Activated CD8-positive, alpha-beta memory T cell treated with anti-CD3 and anti-CD28 coated beads, Interleukin-2, amount 50 U/mL, for 48 hours (primary cell): ENCODE measurements around the gene DNAJC7.
"Not testable (repeated sequence)": the region's sequence is repeated elsewhere in the genome, so short reads cannot be mapped to it uniquely, and the experiment has no call there.

Experiments used
- DNase-seq: peaks from one replicate; pipeline ENCODE4 v3.0.0-alpha.2; 2020

Gene DNAJC7

DNA sequence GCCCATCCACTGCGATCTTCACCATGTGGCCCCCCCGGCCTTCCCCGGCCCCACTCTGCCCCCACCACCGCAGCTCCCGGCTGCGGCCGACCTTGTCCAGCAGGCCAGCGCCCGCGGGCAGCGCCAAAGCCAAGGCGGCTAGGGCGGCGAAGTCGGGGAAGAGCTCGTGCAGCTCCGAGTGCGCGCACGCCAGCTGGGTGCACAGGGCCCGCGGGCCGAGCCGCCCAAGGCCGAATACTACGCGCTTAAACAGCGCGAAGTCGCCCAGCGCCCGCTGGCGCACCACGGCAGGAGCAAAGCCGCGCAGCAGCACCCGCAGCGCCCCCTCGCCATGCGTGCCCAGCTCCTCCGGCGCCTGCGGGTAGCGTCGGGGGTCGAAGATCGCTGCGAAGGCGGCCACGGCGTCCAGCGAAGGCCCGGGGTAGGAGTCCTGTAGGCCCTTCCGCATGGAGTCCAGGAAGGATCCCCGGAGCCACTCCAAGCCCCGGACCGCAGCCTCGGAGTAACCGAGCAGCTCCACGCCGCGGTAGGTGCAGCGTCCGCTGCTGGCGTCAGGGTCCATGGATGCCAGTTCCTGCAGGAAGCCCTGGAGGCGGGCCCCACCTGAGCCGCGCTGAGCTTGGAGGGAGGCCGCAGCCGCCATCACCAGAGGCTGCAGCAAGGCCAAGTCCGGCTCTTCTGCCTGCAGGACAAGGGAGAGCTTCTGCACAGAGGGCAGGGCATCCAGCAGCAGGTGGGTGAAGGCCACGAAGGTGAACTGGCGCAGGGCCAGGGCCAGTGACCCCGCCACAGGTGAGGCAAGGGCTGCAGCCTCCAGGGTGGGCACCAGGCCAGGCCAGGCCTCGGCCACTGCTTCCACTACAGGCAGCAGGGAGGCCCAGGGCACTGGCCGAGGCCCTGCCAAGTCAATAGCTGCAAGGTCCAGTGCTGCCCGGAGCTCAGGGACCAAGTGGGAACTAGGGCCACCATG lies 22.8 kb upstream of the DNAJC7 start:
- DNase-seq = no peak

DNA sequence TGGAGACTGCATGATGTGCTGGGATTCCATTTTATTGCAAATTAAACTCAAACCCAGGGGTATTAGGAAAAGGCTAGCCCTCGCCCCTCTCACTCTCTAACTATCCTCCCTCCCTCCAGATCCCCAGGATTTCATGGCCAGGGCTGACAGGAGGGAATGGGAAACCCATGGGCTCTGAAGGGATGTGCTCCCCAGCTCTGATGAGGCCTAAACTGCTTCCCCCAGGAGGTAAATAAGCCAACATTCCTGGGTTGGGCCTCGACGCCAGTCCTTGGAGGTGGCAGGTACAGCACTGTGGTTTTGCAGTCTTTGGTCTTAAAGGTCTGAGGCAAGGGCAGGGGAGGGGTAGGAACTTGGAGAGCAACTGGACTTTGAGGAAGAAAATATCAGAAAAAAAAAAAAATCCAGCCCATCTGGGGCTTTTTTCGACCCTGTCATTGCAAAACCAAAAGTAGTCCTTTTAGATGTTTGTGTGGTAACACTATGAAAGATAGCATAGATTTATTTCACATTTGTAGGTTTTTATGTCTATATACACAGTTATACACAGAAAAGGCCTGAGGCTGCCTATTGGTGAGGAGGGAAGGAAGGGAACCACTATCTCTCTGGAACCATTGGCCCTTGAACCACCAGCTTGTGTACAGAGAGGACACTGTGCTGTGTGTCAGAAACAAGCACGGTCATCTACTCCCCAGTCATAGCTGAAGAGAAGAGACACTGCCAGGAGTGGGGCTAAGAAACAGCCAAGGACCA lies 21.2 kb upstream of the DNAJC7 start:
- no peak for DNase-seq

DNA sequence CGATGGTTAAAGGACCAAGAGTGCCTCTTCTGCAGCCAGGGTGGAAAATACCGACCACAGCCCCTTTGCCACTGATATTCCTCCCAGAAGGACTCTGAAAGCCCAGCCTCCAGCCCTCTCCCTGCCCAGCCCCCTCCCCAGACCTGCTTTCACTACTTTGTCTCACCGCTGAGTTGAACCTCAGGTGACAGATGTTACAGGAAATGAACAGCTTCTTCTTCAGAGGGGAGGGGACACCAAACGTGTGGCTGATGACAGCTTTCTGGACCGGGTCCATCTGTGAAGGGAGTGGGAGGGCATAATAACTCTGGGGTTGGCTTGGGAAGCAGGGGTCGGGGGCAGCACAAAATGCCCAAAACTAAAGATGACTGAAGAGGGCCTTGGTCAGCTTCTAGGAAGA lies 16.8 kb upstream of the DNAJC7 start:
- no peak for DNase-seq

DNA sequence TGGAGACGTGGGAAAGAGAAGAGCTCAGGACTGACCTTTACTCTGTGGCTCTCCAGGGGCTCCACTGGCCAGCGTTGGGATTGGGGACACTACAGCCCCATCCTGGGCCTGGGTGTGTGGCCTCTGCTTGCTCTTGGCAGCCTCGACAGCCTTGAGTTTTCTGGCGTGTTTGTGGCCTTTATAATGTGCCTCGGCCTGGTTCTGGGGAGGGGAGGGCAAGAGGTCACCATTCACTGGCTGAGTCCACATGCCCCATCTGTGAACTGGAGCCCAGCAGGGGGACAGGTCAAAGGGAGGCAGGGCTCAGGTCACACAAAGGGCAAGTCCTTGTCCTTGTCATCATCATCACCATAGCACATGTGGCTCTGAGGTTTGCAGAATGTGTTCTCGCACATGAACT lies 14.3 kb upstream of the DNAJC7 start:
- DNase-seq = no peak

DNA sequence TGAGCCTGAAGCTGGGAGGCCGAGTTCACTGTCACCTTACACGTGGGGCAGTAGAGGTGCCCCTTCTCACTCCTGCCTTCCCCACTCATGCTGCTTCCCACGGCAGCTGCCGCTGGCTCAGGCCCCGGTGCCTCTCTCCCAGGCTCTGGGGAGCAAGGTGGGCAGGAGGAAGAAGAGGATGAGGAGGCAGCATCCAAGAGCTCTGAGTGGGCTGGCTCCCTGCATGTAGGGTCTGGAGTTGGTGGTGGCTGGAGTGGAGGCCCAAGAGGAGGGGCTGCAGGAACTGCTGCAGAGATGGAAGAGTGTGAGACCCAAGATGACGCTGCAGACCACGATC lies 11.5 kb upstream of the DNAJC7 start:
- no peak for DNase-seq

DNA sequence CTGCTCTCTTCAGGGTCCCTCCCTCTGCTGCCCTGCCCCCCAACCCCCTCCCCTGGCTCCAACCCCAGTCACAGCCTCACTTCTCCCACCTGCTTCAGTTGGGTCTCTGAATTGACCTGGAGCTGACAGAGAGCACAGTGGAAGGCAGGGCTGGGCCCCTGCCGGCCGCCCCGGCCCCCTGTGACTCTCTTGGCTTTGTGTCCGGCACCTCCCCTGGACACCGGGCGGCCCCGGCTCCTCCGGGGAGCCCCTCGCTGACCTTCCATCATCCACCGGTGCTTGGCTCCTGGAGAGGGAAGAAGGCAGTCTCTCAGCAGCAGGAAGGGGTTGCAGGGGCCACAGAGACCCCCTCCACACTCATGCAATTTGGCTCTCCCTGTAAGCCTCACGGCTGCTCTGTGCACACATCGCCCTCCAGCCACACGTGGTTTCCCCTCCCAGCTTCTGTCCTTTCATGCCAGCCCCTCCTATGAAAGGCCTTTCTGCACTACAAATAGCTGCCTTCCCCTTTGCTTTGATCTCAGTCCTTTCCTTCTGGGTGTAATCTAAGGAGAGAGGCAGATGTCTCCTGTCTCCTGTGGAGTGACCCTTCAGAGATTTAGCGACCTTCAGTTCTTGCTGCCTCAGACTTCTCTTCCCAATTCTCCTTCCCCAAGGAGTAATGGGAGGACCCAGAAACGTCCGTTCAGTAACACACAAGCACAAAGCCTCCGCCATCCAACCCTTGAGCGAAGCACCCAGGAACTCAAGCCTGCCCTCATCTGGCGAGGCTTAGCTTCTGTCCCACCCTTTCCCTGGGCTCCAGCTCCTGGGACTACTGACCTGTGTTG lies 10.9 kb upstream of the DNAJC7 start:
- DNase-seq = no peak

DNA sequence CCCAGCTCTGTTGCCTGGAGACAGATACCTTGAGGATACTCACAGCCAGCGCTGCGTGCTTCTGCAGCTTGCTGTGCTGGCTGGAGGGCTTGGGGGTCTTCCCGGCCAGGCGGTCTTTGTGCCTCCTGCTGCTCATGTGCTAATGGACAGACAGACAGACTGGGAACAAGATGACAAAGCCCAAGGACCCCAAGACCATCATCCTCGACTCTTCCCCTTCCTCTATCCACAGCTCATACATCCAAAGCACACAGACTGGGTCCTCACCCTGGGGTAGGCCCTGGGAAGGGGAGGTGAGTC lies 10.3 kb upstream of the DNAJC7 start:
- no peak for DNase-seq

DNA sequence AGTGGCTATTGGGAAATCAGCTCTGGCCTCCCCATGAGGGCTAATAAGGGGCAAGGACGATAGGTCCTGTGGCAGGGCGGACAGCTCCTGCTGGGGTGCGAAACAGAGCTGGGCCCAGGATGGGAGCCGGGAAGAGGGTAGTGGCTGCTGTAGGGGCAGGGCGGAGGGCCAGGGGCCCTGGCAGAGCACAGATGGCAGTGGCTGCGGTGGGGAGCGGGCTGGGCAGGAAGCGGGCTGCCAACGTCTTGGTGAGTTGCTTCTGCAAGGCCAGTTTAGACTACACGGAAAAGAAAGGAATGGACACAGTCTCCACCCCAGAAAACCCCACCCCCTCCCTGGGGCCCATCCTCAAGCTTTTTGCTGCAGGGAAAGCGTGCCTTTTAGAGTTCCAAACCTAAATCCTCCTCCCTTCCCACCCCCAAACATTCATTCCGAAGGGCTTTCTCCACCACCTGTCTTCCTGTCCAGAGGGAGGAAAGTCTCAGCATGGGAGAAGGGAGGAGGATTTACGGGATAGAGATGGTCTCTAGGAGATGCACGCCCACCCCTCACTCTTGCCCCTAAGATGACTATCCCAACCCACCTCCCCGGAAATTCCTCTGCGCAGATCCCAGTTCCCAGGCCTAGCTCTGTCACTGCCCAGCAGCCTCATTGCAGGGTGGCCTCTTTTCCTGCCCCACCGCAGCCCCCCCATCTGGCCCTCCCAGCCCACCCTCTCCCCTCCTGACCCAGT lies 9.8 kb upstream of the DNAJC7 start:
- DNase-seq = no peak

DNA sequence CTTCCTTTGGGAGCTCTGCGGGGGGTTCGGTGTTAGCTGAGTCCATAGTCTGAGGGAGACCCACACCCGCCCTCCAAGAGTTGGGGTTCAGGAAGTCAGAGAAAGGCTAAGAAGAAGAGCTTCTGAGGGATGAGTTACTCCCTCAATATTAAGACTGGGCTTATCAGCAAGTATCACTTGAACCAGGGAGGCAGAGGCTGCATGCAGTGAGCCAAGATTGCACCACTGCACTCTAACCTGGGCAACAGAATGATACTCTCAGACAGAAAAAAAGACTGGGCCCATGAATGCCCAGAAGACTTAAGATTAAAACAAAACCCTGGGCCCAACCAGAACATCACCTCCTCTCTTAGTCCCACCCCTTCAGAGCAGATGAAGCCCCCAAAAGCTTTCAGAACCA lies 8.7 kb upstream of the DNAJC7 start:
- DNase-seq = no peak

DNA sequence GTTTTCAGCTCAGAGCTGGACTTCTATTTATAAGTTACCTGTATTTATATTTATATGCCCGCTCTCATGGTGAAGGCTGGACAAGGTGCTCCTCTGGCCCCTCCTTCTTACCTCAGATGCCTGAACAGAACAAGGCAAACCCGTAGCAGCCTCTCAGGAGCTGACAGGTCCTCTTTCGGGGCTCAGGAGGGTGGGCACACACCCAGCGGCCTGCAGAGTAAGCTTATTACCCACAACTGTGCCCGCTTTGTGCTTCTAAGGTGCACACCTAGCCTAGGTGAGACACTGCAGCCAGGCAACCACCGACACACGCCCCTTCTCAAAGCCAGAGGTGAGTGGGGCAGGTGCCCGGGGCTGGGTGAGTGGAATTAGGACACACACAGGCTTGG lies 7.9 kb upstream of the DNAJC7 start:
- DNase-seq = no peak

DNA sequence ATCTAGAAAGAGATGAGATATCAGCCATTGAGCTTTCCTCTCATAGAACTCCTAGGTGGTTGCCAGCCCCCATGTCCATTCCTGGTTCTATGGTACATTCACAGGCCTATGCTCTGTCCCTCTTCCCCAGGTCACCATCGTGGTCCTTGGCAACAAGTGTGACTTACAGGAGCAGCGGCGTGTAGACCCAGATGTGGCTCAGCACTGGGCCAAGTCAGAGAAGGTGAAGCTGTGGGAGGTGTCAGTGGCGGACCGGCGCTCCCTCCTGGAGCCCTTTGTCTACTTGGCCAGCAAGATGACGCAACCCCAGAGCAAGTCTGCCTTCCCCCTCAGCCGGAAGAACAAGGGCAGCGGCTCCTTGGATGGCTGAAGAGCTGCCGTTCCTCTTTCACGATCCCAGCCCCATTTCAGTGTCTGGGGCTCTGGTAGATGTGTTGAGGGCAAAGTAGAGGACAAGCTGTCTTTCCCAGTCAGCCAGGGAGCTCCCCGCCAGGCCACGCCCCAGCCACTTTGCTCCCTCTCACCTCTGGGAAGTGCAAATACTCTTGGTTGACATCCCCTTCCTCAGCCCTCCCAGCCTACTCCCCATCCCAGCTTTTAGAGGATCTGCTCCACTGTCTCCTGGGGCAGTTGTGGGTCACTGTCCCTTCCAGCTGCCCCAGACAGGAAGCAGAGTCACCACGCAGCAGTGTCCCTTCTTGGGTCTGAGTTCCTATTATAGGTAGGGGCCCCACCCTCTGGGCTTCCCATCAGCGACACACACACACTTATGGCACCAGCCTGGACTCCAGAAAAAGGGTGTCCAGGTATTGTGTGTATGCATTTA lies 6.5 kb upstream of the DNAJC7 start:
- DNase-seq = no peak

DNA sequence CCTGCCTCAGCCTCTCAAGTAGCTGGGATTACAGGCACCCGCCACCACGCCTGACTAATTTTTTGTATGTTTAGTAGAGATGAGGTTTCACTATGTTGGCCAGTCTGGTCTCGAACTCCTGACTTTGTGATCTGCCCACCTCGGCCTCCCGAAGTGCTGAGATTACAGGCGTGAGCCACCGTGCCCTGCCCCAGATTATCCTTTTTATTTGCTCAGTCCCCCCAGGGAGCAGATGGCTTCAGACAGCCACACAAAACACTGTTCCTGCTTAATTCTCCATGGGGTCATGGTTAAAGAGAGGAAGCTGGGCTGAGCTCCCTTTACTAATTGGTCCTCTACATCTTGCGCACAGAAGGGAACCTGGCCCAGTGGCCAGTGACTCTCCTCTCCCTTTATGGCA lies 3.6 kb upstream of the DNAJC7 start:
- not testable (repeated sequence) for DNase-seq

DNA sequence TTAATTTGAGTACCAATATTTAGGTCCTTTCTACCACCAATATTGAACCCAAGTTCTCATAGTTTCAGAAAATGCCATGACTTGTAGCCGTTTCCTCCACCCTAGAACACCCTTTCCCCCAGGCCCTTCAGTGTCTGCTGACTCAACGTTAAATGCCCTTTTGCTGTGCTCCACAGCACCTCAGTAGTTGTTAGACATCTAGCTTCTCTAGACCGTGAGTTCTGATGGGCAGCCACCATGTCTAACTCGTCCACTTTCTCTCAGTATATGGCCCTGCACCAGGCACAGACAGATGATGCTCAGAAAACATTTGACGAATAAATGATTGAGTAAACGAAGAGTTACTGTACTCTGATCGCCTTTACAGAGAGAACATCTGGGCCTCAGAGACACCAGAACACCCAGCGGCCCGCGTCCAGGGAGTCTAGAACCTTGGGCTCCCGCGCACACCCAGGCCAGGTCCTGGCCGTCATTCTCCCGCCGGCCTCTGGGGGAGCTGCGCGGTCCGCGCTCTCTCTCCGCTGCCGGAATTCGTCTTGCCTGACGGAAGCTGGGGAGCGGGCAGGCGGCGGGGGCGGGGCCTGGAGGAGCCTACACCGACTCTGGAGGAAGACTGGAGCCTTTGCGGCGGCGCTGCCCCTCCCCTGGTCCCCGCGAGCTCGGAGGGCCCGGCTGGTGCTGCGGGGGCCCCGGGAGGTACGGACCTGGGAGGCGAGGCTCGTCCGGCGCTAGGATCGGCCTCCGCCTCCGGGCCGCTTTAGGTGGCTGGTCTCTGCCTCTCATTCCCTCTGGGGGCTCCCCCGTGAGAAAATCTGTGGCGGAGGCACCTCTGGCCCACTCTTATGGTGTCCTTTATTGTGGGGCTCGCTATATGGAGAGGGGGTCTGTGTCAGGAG lies 2.5 kb upstream of the DNAJC7 start, which contains the start of gene NKIRAS2:
Gene NKIRAS2, plus strand, starts transcription at position 582 of the 896 bp plus-strand sequence. CDS start 1,488 bp downstream, outside the sequence.
- DNase-seq = peak; percentile 97

DNA sequence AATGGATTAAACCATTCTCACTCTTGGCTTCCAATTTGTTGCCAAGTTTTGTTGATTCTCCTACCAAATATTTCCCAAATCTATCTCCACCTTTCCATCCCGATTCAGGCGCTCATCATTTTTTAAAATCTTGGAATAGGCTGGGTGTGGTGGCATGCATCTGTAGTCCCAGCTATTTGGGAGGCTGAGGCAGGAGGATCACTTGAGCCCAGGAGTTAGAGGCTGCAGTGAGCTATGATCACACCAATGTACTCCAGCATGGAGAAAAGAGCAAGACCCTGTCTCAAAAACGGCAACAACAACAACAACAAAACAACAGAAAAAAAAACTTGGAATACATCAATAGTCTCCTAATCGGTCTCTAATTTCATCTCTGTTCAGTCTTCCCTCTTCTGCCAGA lies 1.7 kb upstream of the DNAJC7 start:
- DNase-seq = no peak

DNA sequence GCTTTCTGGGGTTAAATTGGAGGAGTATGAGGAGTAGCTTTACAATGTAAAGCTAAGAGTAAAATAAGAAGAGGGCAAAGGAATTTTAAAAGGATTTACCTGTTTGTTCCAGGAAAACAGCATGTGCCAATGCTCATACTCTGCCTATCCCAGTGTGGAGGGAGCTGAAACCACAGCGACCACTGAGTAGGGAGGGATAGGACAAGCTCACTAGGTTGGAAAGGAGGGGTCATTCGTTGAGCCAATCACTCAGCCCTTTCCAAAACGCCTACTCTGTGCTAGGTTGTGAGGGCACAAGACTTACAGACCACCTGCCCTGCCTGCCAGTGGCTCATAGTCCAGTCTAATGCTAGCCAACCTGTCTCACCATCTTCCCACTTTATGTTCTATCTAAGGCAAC lies 1.1 kb upstream of the DNAJC7 start:
- no peak for DNase-seq

DNA sequence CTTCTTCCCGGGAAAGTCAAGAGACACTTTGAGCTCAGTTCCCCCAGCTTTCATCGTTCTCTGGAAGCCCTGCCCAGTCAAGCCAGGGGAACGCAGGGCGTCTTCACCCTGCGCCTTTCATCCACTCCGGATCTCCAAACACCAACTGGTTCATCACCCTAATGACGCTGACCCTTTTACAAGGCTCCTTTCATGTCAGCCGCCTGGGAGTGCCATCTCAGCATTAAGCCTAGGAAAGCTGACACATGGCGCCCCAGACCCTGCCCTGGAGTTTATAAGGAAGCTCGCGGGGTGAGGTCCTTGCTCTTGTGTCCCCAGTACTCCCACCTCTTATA lies 594 bp upstream of the DNAJC7 start:
- no peak for DNase-seq

DNA sequence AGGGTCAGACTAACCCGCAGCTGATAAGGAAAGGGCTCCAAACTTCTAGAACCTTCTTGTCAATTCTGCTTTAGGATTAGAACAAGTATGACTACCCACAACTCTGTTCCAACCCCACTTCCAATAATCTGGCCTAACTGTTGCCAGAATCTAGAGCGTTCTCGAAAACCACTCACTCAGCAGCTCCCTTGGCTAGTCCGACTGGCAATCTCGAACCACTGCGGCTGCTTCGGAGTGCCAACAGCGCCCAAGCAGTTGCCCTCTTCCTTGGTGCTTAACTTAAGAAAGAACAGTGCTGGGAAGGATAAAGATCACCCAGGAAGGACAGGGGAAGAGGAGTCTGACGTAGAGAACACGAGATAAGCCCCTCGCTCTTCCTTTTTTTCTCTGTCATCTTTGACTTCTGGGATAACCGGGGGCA lies 818 bp downstream of the DNAJC7 start:
- no peak for DNase-seq

DNA sequence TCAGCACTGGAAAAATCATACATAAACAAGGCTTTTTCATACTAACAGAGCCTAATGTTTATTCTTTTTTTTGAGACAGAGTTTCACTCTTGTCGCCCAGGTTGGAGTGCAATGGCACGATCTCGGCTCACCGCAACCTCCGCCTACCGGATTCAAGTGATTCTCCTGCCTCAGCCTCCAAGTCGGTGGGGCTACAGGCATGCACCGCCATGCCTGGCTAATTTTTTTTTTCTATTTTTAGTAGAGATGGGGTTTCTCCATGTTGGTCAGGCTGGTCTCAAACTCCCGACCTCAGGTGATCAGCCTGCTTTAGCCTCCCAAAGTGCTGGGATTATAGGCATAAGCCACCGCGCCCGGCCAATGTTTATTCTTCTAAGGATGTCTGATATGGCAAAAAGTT lies 3.5 kb downstream of the DNAJC7 start:
- not testable (repeated sequence) for DNase-seq

DNA sequence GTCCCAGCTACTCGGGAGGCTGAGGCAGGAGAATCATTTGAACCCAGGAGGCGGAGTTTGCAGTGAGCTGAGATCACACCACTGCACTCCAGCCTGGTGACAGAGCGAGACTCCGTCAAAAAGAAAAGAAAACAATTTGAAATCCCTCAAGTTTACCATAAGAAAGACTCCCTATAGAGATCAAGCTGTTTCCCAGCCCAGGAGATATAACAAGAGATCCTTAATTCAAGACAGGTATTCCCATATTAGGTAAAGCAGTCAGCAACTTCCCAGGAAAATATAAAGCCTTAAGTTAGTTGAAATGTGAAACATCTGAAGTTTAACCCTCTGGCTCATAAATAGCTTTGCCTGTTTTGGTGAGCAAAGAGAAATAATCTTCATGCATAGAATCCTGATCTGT lies 4.9 kb downstream of the DNAJC7 start:
- not testable (repeated sequence) for DNase-seq

DNA sequence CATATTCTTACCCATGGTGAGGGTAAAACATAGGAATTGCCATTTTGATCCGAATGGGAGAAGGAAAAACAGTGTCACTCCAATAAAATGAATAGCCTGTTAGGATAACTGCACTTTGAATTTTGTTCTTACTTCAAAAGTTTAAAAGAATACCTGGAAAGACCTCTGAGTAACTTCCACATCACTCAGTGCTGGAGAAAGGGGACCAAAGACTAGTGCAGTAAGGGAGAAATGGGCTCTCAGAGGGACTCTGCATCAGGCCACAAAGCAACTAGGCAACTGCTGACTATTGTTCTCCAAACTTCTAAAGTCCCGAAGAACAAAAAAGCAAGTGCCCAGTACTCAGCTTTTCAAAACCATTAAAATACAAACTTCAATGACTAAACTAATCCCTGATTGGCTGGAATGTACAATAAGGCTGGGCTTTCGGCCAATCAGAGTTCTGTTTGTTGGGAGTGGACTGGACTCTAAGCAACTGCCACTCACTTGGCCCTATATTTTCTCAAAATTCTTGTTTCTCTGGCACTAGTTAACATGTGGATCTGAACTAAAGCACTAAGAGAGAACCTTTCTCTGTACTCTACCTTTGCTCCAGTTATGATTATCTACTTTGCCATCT lies 6.2 kb downstream of the DNAJC7 start:
- DNase-seq = no peak
